Activated CD4-positive, alpha-beta T cell treated with anti-CD3 and anti-CD28 coated beads, Interleukin-2, amount 50 U/mL, for 4 hours (primary cell): ENCODE measurements around the gene RPL35.
A peak's percentile ranks its signal among the peaks of the same experiment; 100 is the strongest.

Source experiments
- DNase-seq, 2 experiments: peaks; one replicate each; pipeline ENCODE4 v3.0.0-alpha.2; 2020

The RPL35 gene

GRCh38 chr9:124875501-124875900 is 13.7 kb upstream of the RPL35 start:
- DNase-seq: no peak

GRCh38 chr9:124873664-124874063 is 11.9 kb upstream of the RPL35 start:
- no peak for DNase-seq

- DNase-seq: no peak
These were observed 9.4 kb upstream of the RPL35 start for GRCh38 chr9:124871156-124871561.

DNA sequence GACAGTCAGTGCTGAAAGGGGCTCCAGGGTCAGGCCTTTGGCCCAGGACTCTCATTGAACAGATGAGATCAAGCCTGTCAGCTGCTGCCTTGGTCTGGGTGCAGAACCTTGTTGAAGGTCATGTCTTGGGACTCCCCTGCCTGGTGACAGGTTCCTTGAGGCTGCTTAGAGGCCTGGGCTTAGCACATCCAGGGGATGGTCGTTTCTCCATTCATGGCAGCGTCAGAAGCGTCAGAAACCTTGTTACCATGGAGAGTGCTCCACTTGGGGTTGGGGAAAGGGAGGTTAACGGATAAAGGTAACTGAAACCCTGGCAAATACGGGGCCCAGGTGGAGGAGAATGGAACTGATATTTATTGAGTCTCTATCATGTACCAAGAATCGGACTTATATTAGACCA is 9.0 kb upstream of the RPL35 start:
- no peak for DNase-seq

- peak; percentile 85 to 88 for DNase-seq
These were observed 8.3 kb upstream of the RPL35 start for GRCh38 chr9:124869986-124870560.

DNA sequence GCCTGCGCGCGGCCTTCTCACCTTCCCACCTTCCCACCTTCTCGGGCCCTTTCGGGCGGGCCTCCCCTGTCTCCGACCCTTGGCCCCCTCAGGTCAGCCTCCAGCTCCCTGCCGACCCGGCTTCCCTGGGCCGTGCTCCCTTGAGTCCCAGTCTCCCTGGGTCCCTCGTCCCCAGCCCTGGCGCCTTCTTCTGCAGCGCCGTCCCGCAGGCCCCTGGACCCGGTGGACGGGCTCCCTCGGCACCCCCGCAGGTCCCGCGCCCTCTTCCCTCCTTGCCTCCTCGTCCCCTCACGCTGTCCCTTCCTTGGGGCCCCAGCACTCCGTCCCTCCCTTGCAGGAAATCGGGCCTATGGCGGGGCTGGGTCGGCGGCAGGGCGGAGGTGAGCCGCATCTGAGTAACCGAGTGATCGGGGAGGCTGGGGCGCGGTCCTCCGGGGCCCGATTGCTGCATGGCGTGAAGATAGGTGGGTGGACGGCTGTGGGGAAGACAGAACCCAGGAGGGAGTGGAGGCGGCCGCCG is 7.8 kb upstream of the RPL35 start:
- peak in 1 of 2 experiments; percentile 29 for DNase-seq

- peak; percentile 87 to 91 for DNase-seq
These were observed 7.0 kb upstream of the RPL35 start for GRCh38 chr9:124868511-124869465.

- DNase-seq: no peak
These were observed 1.7 kb upstream of the RPL35 start for GRCh38 chr9:124863371-124863871.

GRCh38 chr9:124860582-124861341 is 995 bp downstream of the RPL35 start:
- DNase-seq: no peak

- no peak for DNase-seq
These were observed 1.8 kb downstream of the RPL35 start for GRCh38 chr9:124859803-124860581.

DNA sequence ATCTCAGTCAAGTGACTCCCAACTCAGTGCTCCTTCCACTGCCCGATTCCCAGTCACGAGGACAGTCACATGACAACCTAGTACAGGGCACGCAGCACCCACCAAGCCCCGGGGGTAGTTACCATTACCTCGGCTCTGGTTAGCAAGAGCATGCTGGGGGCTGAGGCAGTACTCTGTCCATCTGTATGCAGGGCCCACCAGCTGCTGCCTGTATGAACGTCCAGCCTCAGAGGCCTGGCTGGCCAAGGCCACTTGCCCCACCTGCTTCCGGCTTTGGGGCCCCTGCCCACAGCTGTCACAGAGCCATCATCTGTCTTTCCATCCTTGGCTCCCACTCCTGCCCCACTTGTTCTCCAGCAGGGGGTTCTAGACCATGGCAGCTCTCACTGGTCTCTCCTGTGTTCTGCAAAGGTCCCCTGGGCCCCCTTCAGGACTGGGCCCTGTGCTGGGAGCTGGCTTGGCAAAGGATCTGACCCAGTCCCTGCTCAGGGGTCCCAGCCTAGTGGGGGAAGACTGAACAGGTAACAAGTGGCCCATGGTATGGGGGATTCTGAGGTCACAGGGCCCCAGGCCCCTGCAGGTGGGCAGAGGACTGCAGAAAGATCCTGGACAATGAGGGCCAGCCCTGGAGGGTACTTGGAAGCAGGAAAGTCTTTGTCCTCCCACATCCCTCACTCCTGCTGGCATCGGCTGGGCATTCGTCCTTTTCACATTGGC is 3.3 kb downstream of the RPL35 start:
- no peak for DNase-seq

- no peak for DNase-seq
These were observed 4.1 kb downstream of the RPL35 start for GRCh38 chr9:124857533-124858162.

- no peak for DNase-seq
These were observed 5.6 kb downstream of the RPL35 start for GRCh38 chr9:124855944-124856765.

DNA sequence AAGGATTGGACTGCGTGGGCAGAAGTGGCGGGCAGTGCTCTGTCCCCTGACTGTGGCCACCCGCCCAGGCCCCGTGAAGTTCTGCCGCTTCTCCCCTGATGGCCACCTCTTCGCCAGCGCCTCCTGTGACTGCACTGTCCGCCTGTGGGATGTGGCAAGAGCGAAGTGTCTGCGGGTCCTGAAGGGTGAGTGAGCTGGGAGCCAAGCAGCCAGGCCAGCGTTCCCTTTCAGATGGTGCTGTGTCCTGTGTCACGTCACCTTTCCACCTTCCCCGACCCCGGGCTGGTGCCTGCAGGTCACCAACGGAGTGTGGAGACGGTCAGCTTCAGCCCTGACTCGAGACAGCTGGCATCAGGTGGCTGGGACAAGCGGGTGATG is 6.2 kb downstream of the RPL35 start:
- DNase-seq: no peak

DNA sequence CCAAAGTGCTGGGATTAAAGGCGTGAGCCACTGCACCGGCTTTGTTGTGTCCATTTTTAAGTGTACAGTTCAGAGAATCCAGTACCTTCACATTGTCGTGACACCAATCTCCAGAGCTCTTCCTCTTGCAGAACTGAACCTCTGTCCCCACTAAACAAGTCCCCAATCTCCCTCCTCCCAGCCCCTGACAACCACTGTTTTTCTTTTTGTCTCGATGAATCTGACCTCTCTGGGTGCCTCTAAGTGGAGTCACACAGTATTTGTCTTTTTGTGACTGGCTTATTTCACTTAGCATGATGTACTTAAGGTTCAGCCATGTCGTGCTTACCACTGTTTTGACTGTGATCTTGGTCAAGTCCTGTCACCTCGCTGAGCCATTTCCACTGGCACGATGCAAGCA is 6.9 kb downstream of the RPL35 start:
- no peak for DNase-seq

- DNase-seq: no peak
These were observed 7.6 kb downstream of the RPL35 start for GRCh38 chr9:124854161-124854560.

DNA sequence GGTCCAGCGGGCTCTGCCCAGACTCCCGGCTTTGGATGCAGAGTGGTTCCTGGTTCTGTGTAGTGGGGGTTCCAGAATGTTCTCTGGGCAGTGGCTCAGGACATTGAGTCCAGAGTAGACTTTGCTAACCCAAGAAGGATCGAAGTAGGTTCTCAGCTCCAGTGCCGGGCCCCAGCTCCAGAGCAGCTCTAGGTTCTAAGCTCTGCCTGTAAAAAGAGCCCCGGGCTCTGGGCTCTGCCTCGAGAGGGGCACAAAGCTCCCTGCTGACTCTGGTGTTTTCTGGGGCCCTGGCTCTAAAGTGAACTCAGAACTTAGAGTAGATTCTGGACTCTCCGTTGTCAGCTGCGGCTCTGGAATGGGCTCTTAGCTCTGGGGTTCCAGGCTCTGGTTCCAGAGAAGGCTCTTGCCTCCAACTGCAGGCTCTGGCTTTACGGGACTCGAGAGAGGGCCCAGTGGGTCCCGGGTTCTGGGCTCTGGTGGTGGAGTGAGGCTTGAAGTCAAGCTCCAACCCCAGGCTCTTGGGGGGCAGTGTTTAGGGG is 8.1 kb downstream of the RPL35 start:
- no peak for DNase-seq

DNA sequence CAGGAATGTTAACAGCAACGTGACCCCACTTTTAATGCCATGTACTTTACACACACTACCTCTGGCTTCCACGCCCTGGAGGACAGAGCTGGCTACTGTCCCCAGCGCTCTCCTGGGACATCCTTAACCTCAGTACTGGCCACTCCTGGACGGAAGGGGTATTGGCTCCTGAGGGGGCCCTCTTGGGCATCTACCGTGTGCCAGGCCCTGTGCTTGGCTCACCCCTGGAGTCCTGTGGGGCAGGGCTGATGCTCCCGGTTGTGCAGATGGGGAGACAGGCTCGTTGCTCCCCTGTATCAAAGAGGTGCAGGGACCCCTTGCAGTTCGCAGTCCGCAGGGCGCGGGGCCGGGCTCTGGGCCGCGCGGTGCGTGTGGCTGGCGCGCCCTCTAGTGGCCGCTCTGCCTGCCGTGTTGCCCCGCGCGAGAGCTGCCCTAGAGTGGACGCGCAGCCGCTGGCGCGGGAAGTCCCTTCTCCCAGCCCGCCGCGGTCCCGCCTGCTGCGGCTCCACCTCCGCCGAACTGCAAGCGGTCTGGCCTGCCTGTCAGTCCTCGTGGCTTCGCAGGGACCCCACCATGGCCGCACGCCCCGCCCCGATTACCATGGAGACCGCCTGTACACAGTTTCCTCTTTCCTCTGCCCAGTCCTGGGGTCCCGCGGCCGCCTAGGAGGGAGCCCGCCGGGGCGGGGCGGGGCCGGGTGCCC is 8.8 kb downstream of the RPL35 start, which contains the start of gene WDR38:
TSS of gene WDR38 (plus strand) at position 632 of the 703 bp plus-strand sequence. CDS start 72 bp downstream, outside the sequence.
- peak; percentile 57 to 62 for DNase-seq
